Measurements from ENCODE around the gene CD81. TPM values are rescaled to one million over a fixed set of nuclear protein-coding genes. Genes with fewer than 3 reads are reported as not detected.

Gene CD81
- 100 to 1,000 TPM; 264 to 370 (median 298) TPM for total RNA-seq

- intact Hi-C loops (cut with DNase I) = no loop called here
- peak within 1 kb of the TSS; percentile 46 to 100 (median 96) for H3K4me3 ChIP-seq (replicated peaks in 1 of 3)
- H3K27ac ChIP-seq = peak within 1 kb of the TSS; percentile 90 to 98 (median 97)
- TF ChIP-seq, protein P1, sequence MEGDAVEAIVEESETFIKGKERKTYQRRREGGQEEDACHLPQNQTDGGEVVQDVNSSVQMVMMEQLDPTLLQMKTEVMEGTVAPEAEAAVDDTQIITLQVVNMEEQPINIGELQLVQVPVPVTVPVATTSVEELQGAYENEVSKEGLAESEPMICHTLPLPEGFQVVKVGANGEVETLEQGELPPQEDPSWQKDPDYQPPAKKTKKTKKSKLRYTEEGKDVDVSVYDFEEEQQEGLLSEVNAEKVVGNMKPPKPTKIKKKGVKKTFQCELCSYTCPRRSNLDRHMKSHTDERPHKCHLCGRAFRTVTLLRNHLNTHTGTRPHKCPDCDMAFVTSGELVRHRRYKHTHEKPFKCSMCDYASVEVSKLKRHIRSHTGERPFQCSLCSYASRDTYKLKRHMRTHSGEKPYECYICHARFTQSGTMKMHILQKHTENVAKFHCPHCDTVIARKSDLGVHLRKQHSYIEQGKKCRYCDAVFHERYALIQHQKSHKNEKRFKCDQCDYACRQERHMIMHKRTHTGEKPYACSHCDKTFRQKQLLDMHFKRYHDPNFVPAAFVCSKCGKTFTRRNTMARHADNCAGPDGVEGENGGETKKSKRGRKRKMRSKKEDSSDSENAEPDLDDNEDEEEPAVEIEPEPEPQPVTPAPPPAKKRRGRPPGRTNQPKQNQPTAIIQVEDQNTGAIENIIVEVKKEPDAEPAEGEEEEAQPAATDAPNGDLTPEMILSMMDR (IDR thresholded peaks at IDR 0.05) = no peak
- peak in 1 of 2 donors; percentile 71 for TF ChIP-seq POLR2A (IDR thresholded peaks at IDR 0.05)
- H3K4me1 ChIP-seq = peaks cover 50 to 69% of the 10 kb centered on the region in 2 donors
- H3K36me3 ChIP-seq = no peaks in the 10 kb centered on the region
- 7 to 36% methylated on average over 5 to 12 of the region's 65 CpGs for WGBS, 2 donors
- no peaks in the 10 kb centered on the region for H3K27me3 ChIP-seq
- H3K9me3 ChIP-seq = no peaks in the 10 kb centered on the region
- DNase-seq = peak; percentile 30 to 40
Measured at GRCh38 chr11:2376751-2377451, at the start of gene CD81. CD81 (plus strand) TSS chr11:2377310; CDS start chr11:2377550, 240 bp downstream.

DNA sequence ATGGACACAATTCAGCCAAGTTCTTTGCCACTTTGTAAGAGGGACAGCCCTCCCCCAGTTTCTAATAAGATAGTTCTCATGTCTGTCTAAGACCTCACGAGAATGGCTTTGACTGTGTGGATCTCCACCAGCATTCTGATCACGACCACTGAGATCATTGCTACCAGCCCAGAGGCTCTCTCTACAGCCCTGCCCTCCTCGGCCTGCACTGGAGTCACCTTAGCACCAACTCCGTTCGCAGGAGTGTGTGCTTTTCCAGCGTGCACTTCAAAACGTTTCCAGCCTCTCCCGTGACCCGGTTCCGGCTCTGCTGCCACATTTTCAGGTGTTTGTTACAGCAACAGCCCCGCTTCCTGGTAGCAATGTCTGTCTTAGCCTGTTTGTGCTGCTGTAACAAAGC, 49.1 kb upstream of the CD81 start:
- intact Hi-C loops (cut with DNase I) = loop anchor here (5.0 kb wide), 1 partner anchor 39 kb away; no protein-coding TSS in a partner anchor
- 88 to 91% methylated on average over 11 of the region's 11 CpGs for WGBS, 2 donors
- Histone ChIP-seq H3K4me3 (replicated peaks in 1 of 3) (no peak overlapping the region), H3K9me3 (no peaks in the 10 kb centered on the region), H3K36me3 (no peaks in the 10 kb centered on the region), H3K4me1 (no peaks in the 10 kb centered on the region), H3K27me3 (no peaks in the 10 kb centered on the region), H3K27ac (no peak overlapping the region)
- no peak for DNase-seq
- no peak for TF ChIP-seq POLR2A (IDR thresholded peaks at IDR 0.05)
- TF ChIP-seq, protein P1 (IDR thresholded peaks at IDR 0.05) = no peak

GRCh38 chr11:2328656-2329354, 48.3 kb upstream of the CD81 start:
- Histone ChIP-seq H3K9me3 (no peaks in the 10 kb centered on the region), H3K4me3 (replicated peaks in 1 of 3) (no peak overlapping the region), H3K36me3 (no peaks in the 10 kb centered on the region), H3K27me3 (no peaks in the 10 kb centered on the region), H3K27ac (no peak overlapping the region), H3K4me1 (no peaks in the 10 kb centered on the region)
- TF ChIP-seq, protein P1 (IDR thresholded peaks at IDR 0.05) = no peak
- TF ChIP-seq POLR2A (IDR thresholded peaks at IDR 0.05) = no peak
- intact Hi-C loops (cut with DNase I) = loop anchor here (5.0 kb wide), 1 partner anchor 38 kb away; no protein-coding TSS in a partner anchor
- WGBS, 2 donors = 90 to 91% methylated on average over 15 of the region's 15 CpGs
- DNase-seq = no peak

DNA sequence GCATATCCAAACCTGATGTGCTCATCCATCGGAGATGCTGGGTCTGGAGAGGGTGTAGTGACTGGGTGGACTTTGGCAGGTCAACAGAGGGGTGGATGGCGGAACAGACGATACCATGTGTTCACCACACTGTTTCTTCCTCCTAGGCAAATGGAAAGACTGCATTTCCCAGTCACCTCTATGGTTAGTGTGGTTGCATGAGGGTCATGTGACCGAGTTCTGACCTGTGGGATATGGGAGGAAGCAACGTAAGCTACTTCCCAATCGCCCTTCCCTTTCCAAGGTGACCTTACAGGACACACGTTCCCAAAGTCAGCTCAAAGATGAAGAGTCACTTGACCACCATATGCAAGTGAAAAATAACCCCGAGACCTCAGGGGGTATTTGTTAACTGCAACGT, 47.6 kb upstream of the CD81 start:
- Histone ChIP-seq H3K36me3 (no peaks in the 10 kb centered on the region), H3K27ac (no peak overlapping the region), H3K4me1 (no peaks in the 10 kb centered on the region), H3K4me3 (replicated peaks in 1 of 3) (no peak overlapping the region), H3K9me3 (no peaks in the 10 kb centered on the region), H3K27me3 (no peaks in the 10 kb centered on the region)
- WGBS, 2 donors = 88 to 96% methylated on average over 9 of the region's 9 CpGs
- no peak for DNase-seq
- TF ChIP-seq, protein P1 (IDR thresholded peaks at IDR 0.05) = no peak
- TF ChIP-seq POLR2A (IDR thresholded peaks at IDR 0.05) = no peak
- intact Hi-C loops (cut with DNase I) = loop anchor here (5.0 kb wide), 1 partner anchor 38 kb away; no protein-coding TSS in a partner anchor

DNA sequence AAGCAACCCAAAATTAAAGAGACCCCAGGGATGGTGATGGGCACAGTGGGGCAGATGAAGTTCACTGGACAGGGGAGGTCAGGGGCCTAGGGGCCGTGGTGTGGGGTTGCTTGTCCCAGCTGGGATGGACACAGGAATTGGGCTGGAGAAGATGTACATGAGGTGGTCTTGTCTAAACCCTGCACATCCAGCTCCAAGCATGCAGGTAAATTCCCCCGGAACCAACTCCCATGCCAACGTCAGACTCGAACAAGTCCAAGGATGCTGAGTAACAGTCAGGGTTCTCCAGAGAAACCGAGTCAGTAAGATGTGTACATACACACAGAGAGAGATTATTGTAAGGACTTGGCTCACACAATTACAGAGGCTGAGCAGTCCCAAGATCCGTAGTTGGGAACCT, 46.4 kb upstream of the CD81 start:
- intact Hi-C loops (cut with DNase I) = no loop called here
- TF ChIP-seq, protein P1 (IDR thresholded peaks at IDR 0.05) = no peak
- TF ChIP-seq POLR2A (IDR thresholded peaks at IDR 0.05) = no peak
- Histone ChIP-seq H3K9me3 (no peaks in the 10 kb centered on the region), H3K27ac (no peak overlapping the region), H3K36me3 (no peaks in the 10 kb centered on the region), H3K4me1 (no peaks in the 10 kb centered on the region), H3K27me3 (no peaks in the 10 kb centered on the region), H3K4me3 (replicated peaks in 1 of 3) (no peak overlapping the region)
- no peak for DNase-seq
- WGBS, 2 donors = 92 to 97% methylated on average over 6 of the region's 6 CpGs

All from thyroid gland (tissue), 4 donors.